VCaP (cell line): ENCODE results near the gene ZFP36L2.

Experiments
- H3K27ac ChIP-seq: fragments of 450-650 bp; 2 replicates; pipeline ENCODE4 v1.5.1; 2017
- CTCF ChIP-seq: fragments of 450-650 bp; conservative IDR thresholded peaks from 2 replicates; pipeline ENCODE4 v1.5.1; 2017; ENCODE audit warnings: mild to moderate bottlenecking, moderate library complexity

The ZFP36L2 gene

GRCh38 chr2:43233218-43234212 is 7.1 kb upstream of the ZFP36L2 start:
- no peak for TF ChIP-seq CTCF
- no peak overlapping the region for H3K27ac ChIP-seq

GRCh38 chr2:43230951-43231827 is 4.8 kb upstream of the ZFP36L2 start:
- no peak overlapping the region for H3K27ac ChIP-seq
- no peak for TF ChIP-seq CTCF

DNA sequence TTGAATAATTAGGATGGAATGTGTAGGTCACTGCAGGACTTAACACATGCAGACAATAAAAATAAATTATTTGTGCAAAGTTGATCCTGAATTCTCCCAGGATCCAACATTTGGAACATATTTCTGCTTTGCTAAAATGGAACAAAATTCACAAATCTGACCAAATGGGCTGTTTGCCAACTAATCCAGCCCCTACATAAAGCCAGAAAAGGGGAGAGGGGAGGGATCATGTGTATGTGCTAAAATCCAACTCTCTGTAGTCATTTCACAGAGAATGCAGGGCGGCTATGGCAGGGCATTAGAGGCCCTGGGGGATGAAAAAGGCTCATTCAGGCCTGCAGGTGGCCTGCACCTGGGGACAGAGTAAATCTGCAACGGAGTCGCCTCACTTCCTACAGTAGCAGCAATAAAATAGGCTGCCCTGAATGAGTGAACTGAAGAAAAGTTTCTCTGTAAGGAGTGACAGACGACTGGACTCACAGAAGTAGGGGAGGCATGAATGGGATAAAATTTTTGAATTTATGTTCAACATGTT is 4.0 kb upstream of the ZFP36L2 start:
- no peak for TF ChIP-seq CTCF
- H3K27ac ChIP-seq, result no peak overlapping the region

DNA sequence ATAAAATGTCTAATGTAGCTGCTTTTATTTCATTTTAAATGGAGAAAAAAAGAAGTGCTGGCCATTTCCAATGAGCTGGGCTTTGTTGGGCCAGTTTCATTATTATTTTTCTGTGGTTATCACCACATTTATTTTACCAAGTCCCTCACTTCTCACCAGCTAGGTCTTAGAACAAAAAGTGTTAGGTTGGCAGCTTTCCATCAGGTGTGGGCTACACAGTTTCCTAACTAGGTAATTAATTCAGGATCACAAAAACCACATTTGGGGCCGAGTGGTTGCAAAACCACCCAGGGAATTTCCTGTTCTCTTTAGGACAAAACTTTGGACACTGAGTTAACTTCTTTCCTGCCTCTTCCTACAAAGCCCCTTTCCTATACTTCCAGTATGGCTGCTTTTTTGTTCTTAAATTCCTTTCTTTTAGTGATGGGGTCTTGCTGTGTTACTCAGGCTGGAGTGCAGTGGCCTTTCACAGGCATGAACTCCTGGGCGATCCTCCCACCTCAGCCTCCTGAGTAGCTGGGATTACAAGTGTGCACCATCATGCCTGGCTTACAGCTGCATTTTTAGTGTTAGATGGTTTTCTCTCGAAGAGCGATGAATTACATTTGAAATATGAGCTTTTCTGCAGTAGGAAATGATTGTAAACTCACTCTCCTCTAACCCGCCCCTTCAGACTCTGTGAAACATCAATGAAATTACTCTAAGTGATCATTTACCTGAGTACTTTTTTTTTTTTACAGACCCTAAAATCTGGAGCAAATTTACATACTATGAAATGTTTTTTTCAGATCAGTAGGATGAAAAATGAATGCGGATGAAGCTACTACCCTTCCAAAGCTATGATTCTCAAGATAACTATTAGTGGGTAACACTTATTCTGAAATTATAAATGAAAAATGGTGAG is 2.6 kb upstream of the ZFP36L2 start:
- TF ChIP-seq CTCF, result no peak
- H3K27ac ChIP-seq, result peak overlapping the region; percentile 99

DNA sequence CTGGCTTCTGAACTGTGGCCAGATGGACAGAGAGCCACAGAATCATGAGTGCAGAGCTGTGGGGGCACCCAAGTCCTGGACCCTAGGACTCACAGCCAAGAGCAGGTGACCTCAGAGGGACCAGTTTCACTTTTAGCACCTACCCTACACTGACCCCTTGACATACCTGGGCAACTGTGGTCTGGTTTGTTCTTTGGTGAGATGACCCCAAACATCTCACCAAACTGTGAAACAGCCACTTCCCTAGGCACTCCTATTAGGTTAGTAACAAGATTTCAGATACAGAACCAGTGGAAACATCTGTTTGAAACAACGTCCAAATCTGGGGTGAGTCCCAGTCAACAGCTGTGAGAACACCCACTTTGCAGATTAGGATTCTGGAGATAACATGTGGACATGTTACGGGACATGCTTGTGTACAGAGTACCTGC is 1.9 kb upstream of the ZFP36L2 start:
- H3K27ac ChIP-seq, result peak overlapping the region; percentile 99
- no peak for TF ChIP-seq CTCF

DNA sequence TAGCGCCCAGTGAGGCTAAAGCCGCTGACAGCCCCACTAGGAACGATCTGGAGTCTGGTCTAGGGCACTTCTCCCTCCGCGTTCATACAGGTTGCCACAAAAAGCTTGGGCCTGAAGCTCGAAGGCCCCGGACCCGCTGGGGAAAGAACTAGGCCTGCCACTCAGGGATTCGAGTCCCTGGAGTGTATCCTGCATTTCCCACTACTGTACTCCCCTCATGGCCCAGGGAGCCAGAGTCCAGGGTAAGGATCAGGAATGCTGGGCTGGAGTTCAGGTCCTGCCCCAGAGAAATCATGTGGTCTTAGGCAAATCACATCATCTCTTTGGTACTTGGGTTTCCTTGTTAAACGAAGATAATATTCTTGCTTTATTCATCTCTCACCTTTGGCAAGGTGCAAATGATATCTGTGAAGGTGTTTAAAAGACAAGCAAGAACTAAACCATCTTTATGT is 1.4 kb upstream of the ZFP36L2 start:
- 0 out of 2 replicates have a peak, but pooled peaks have one; percentile 1 for TF ChIP-seq CTCF
- H3K27ac ChIP-seq, result peak overlapping the region; percentile 99
